PFSK-1 (cell line): Measurements from ENCODE around the gene MRTFA.

Experiments
- FOXP2 ChIP-seq: optimal IDR thresholded peaks from 2 replicates; pipeline ENCODE3; 2011; ENCODE audit warnings: borderline replicate concordance, control low read depth, inconsistent platforms; ENCODE audit not compliant: insufficient read depth; ENCODE audit errors: extremely low read length, extremely low read depth
- POLR2AphosphoS5 ChIP-seq: IDR thresholded peaks from 2 replicates; pipeline ENCODE4 v1.6.1; 2012; ENCODE audit warnings: low read depth, mild to moderate bottlenecking, control low read depth, low read length, moderate library complexity
- REST ChIP-seq, 2 experiments: IDR thresholded peaks; 2 replicates each; pipeline versions ENCODE4 v1.6.1 to v1.8.0; 2011 to 2012; ENCODE audit warnings: low read depth in 2 of 2, low read length in 2 of 2, control low read depth in 1 of 2, inconsistent platforms in 1 of 2, mild to moderate bottlenecking in 1 of 2, moderate library complexity in 1 of 2; ENCODE audit not compliant: insufficient read depth in 1 of 2
- SIN3A ChIP-seq: IDR thresholded peaks from 2 replicates; pipeline ENCODE4 v1.6.1; 2012; ENCODE audit warnings: mild to moderate bottlenecking, low read length, moderate library complexity, borderline replicate concordance; ENCODE audit not compliant: insufficient read depth
- TAF1 ChIP-seq: IDR thresholded peaks from 2 replicates; pipeline ENCODE4 v1.6.1; 2012; ENCODE audit warnings: low read length, control low read depth, borderline replicate concordance; ENCODE audit not compliant: insufficient read depth

Gene MRTFA

GRCh38 chr22:40395607-40396006, 240.9 kb downstream of the MRTFA start:
- TF ChIP-seq REST (IDR thresholded peaks at IDR 0.05; ENCODE audit: insufficient read depth in 1 of 2, low read depth in 2 of 2, low read length in 2 of 2): no peak
- TF ChIP-seq FOXP2: no peak
- no peak for TF ChIP-seq SIN3A
- TF ChIP-seq POLR2AphosphoS5: no peak
- no peak for TF ChIP-seq TAF1

GRCh38 chr22:40394607-40395006, 241.9 kb downstream of the MRTFA start:
- TF ChIP-seq REST (IDR thresholded peaks at IDR 0.05; ENCODE audit: insufficient read depth in 1 of 2, low read depth in 2 of 2, low read length in 2 of 2): no peak
- no peak for TF ChIP-seq TAF1
- TF ChIP-seq POLR2AphosphoS5: no peak
- TF ChIP-seq FOXP2: no peak
- no peak for TF ChIP-seq SIN3A

- no peak for TF ChIP-seq POLR2AphosphoS5
- TF ChIP-seq SIN3A: no peak
- TF ChIP-seq REST (IDR thresholded peaks at IDR 0.05; ENCODE audit: insufficient read depth in 1 of 2, low read depth in 2 of 2, low read length in 2 of 2): no peak
- no peak for TF ChIP-seq FOXP2
- no peak for TF ChIP-seq TAF1
Measured at GRCh38 chr22:40392618-40393017, 243.9 kb downstream of the MRTFA start.

- TF ChIP-seq FOXP2: no peak
- TF ChIP-seq POLR2AphosphoS5: no peak
- no peak for TF ChIP-seq SIN3A
- no peak for TF ChIP-seq TAF1
- TF ChIP-seq REST (IDR thresholded peaks at IDR 0.05; ENCODE audit: insufficient read depth in 1 of 2, low read depth in 2 of 2, low read length in 2 of 2): no peak
Measured at GRCh38 chr22:40391417-40391816, 245.1 kb downstream of the MRTFA start.

- TF ChIP-seq SIN3A: no peak
- TF ChIP-seq TAF1: no peak
- no peak for TF ChIP-seq REST (IDR thresholded peaks at IDR 0.05; ENCODE audit: insufficient read depth in 1 of 2, low read depth in 2 of 2, low read length in 2 of 2)
- TF ChIP-seq POLR2AphosphoS5: no peak
Measured at GRCh38 chr22:40388231-40388630, 248.3 kb downstream of the MRTFA start.
